HUES6 (cell line): ENCODE data around the gene MAPKAP1.
"Not testable (repeated sequence)": the region's sequence is repeated elsewhere in the genome, so short reads cannot be mapped to it uniquely, and the experiment has no call there.

Source experiments
- H3K27ac ChIP-seq: 2 replicates; pipeline ENCODE4 v1.7.0; 2013; ENCODE audit warnings: low read depth, mild to moderate bottlenecking, low read length, inconsistent platforms
- H3K27me3 ChIP-seq: 2 replicates; pipeline ENCODE4 v1.6.1; 2013; ENCODE audit warnings: low read length; ENCODE audit not compliant: control insufficient read depth, insufficient read depth
- H3K36me3 ChIP-seq: 2 replicates; pipeline ENCODE4 v1.6.1; 2013; ENCODE audit warnings: low read length; ENCODE audit not compliant: control insufficient read depth, insufficient read depth
- H3K4me1 ChIP-seq: 2 replicates; pipeline ENCODE4 v1.6.1; 2013; ENCODE audit warnings: low read length; ENCODE audit not compliant: control insufficient read depth, insufficient read depth
- H3K4me3 ChIP-seq: 2 replicates; pipeline ENCODE4 v1.5.1; 2013; ENCODE audit warnings: low read depth, low read length
- H3K9ac ChIP-seq: one replicate; pipeline ENCODE4 v1.6.1; 2013; ENCODE audit warnings: mild to moderate bottlenecking, low read length
- H3K9me3 ChIP-seq: 2 replicates; pipeline ENCODE4 v1.6.1; 2013; ENCODE audit warnings: low read depth, low read length; ENCODE audit not compliant: control insufficient read depth, insufficient read depth

Gene MAPKAP1

GRCh38 chr9:125693492-125693891 lies 13.5 kb downstream of the MAPKAP1 start:
- not testable (repeated sequence) for H3K27ac ChIP-seq, H3K27me3 ChIP-seq, H3K4me3 ChIP-seq, H3K9ac ChIP-seq, H3K36me3 ChIP-seq, H3K9me3 ChIP-seq
- H3K4me1 ChIP-seq, result peaks cover 39% of the 10 kb centered on the region

GRCh38 chr9:125691869-125692268 lies 15.1 kb downstream of the MAPKAP1 start:
- no peak overlapping the region for H3K9ac ChIP-seq
- H3K4me1 ChIP-seq, result peaks cover 39% of the 10 kb centered on the region
- H3K36me3 ChIP-seq, result no peaks in the 10 kb centered on the region
- no peak overlapping the region for H3K27ac ChIP-seq
- H3K9me3 ChIP-seq, result no peaks in the 10 kb centered on the region
- H3K27me3 ChIP-seq, result no peaks in the 10 kb centered on the region
- H3K4me3 ChIP-seq, result no peak overlapping the region

- no peaks in the 10 kb centered on the region for H3K36me3 ChIP-seq
- H3K27ac ChIP-seq, result no peak overlapping the region
- no peaks in the 10 kb centered on the region for H3K9me3 ChIP-seq
Measured at GRCh38 chr9:125690679-125691078, 16.3 kb downstream of the MAPKAP1 start.

GRCh38 chr9:125687163-125687863 lies 19.7 kb downstream of the MAPKAP1 start:
- Histone ChIP-seq H3K9ac (no peak overlapping the region), H3K9me3 (no peaks in the 10 kb centered on the region), H3K27me3 (no peaks in the 10 kb centered on the region), H3K27ac (no peak overlapping the region), H3K4me1 (peaks cover 23% of the 10 kb centered on the region), H3K36me3 (no peaks in the 10 kb centered on the region), H3K4me3 (no peak overlapping the region)

More at GRCh38 chr9:125690679-125691078, 16.3 kb downstream of the MAPKAP1 start:
- no peak overlapping the region for H3K4me3 ChIP-seq
- H3K27me3 ChIP-seq, result no peaks in the 10 kb centered on the region
- H3K9ac ChIP-seq, result no peak overlapping the region
- H3K4me1 ChIP-seq, result peaks cover 32% of the 10 kb centered on the region

- H3K27me3 ChIP-seq, result no peaks in the 10 kb centered on the region
- peaks cover 27% of the 10 kb centered on the region for H3K4me1 ChIP-seq
- no peak overlapping the region for H3K9ac ChIP-seq
- H3K9me3 ChIP-seq, result no peaks in the 10 kb centered on the region
- no peaks in the 10 kb centered on the region for H3K36me3 ChIP-seq
- no peak overlapping the region for H3K27ac ChIP-seq
- no peak overlapping the region for H3K4me3 ChIP-seq
Measured at GRCh38 chr9:125685167-125685566, 21.8 kb downstream of the MAPKAP1 start.

- Histone ChIP-seq H3K36me3 (no peaks in the 10 kb centered on the region), H3K27me3 (no peaks in the 10 kb centered on the region), H3K9me3 (no peaks in the 10 kb centered on the region), H3K4me1 (peaks cover 27% of the 10 kb centered on the region), H3K9ac (no peak overlapping the region), H3K4me3 (no peak overlapping the region), H3K27ac (no peak overlapping the region)
Measured at GRCh38 chr9:125683486-125683885, 23.5 kb downstream of the MAPKAP1 start.

GRCh38 chr9:125682340-125682739 lies 24.7 kb downstream of the MAPKAP1 start:
- Histone ChIP-seq H3K36me3 (no peaks in the 10 kb centered on the region), H3K4me1 (peaks cover 27% of the 10 kb centered on the region), H3K4me3 (no peak overlapping the region), H3K27ac (no peak overlapping the region), H3K27me3 (no peaks in the 10 kb centered on the region), H3K9ac (no peak overlapping the region), H3K9me3 (no peaks in the 10 kb centered on the region)

- H3K4me1 ChIP-seq, result peaks cover 27% of the 10 kb centered on the region
- H3K9me3 ChIP-seq, result no peaks in the 10 kb centered on the region
- H3K27ac ChIP-seq, result no peak overlapping the region
- no peaks in the 10 kb centered on the region for H3K36me3 ChIP-seq
- H3K4me3 ChIP-seq, result no peak overlapping the region
- H3K27me3 ChIP-seq, result no peaks in the 10 kb centered on the region
- no peak overlapping the region for H3K9ac ChIP-seq
Measured at GRCh38 chr9:125681657-125682056, 25.4 kb downstream of the MAPKAP1 start.

GRCh38 chr9:125681086-125681622 lies 25.9 kb downstream of the MAPKAP1 start:
- H3K9ac ChIP-seq, result no peak overlapping the region
- H3K27me3 ChIP-seq, result no peaks in the 10 kb centered on the region
- H3K27ac ChIP-seq, result no peak overlapping the region
- H3K4me1 ChIP-seq, result peaks cover 23% of the 10 kb centered on the region
- H3K4me3 ChIP-seq, result no peak overlapping the region
- no peaks in the 10 kb centered on the region for H3K9me3 ChIP-seq
- no peaks in the 10 kb centered on the region for H3K36me3 ChIP-seq

GRCh38 chr9:125680445-125680844 lies 26.6 kb downstream of the MAPKAP1 start:
- Histone ChIP-seq H3K27me3 (no peaks in the 10 kb centered on the region), H3K9ac (no peak overlapping the region), H3K4me3 (no peak overlapping the region), H3K9me3 (no peaks in the 10 kb centered on the region), H3K36me3 (no peaks in the 10 kb centered on the region), H3K27ac (no peak overlapping the region), H3K4me1 (peaks cover 28% of the 10 kb centered on the region)

- no peaks in the 10 kb centered on the region for H3K27me3 ChIP-seq
- H3K27ac ChIP-seq, result no peak overlapping the region
- no peaks in the 10 kb centered on the region for H3K36me3 ChIP-seq
- H3K4me3 ChIP-seq, result no peak overlapping the region
- no peak overlapping the region for H3K9ac ChIP-seq
- no peaks in the 10 kb centered on the region for H3K9me3 ChIP-seq
- H3K4me1 ChIP-seq, result peaks cover 28% of the 10 kb centered on the region
Measured at GRCh38 chr9:125679597-125680189, 27.3 kb downstream of the MAPKAP1 start.
